SK-N-MC (cell line): Measurements from ENCODE around the gene LGI4.

Experiments
- DNase-seq: peaks from one replicate; pipeline ENCODE4 v3.0.0-alpha.2; 2011; ENCODE audit warnings: low read depth, low spot score
- H3K27ac ChIP-seq: fragments of 200-600 bp; sonication (generic); 2 replicates; pipeline ENCODE4 v1.5.1; 2016; ENCODE audit warnings: mixed run types
- H3K36me3 ChIP-seq: fragments of 200-600 bp; sonication (generic); 2 replicates; pipeline ENCODE4 v1.6.1; 2017; ENCODE audit warnings: antibody characterized with exemption, low read length, mixed read lengths; ENCODE audit not compliant: insufficient read depth
- H3K4me3 ChIP-seq: fragments of 200-600 bp; sonication (generic); 2 replicates; pipeline ENCODE4 v1.5.1; 2016
- H3K9ac ChIP-seq: fragments of 200-600 bp; sonication (generic); 2 replicates; pipeline ENCODE4 v1.8.0; 2017; ENCODE audit warnings: mixed run types, mixed read lengths; ENCODE audit not compliant: insufficient read length
- H3K9me3 ChIP-seq: fragments of 200-600 bp; sonication (generic); 2 replicates; pipeline ENCODE4 v1.6.1; 2017; ENCODE audit warnings: low read depth, mild to moderate bottlenecking, antibody characterized with exemption, low read length, moderate library complexity, mixed read lengths
- EZH2 ChIP-seq: fragments of 200-600 bp; sonication (generic); IDR thresholded peaks from one replicate; pipeline ENCODE4 v1.6.1; 2017; ENCODE audit warnings: antibody characterized with exemption
- FOXP2 ChIP-seq: optimal IDR thresholded peaks from 2 replicates; pipeline ENCODE3; 2011; ENCODE audit warnings: mild to moderate bottlenecking, moderate library complexity; ENCODE audit not compliant: insufficient read depth; ENCODE audit errors: extremely low read length, control extremely low read depth
- POLR2AphosphoS5 ChIP-seq: IDR thresholded peaks from 2 replicates; pipeline ENCODE4 v1.6.1; 2012; ENCODE audit warnings: mild to moderate bottlenecking, low read depth, low read length, borderline replicate concordance

LGI4 gene

GRCh38 chr19:35100588-35101533 lies 34.0 kb downstream of the LGI4 start:
- no peak overlapping the region for H3K9ac ChIP-seq
- DNase-seq, result no peak
- no peak overlapping the region for H3K27ac ChIP-seq
- H3K36me3 ChIP-seq, result no peaks in the 10 kb centered on the region
- no peak overlapping the region for H3K4me3 ChIP-seq
- TF ChIP-seq POLR2AphosphoS5, result no peak
- TF ChIP-seq FOXP2, result no peak
- no peak for TF ChIP-seq EZH2
- no peaks in the 10 kb centered on the region for H3K9me3 ChIP-seq

GRCh38 chr19:35099897-35100275 lies 35.0 kb downstream of the LGI4 start:
- no peak for TF ChIP-seq FOXP2
- TF ChIP-seq EZH2, result no peak
- no peak for TF ChIP-seq POLR2AphosphoS5
- no peak overlapping the region for H3K4me3 ChIP-seq
- H3K9me3 ChIP-seq, result no peaks in the 10 kb centered on the region
- no peaks in the 10 kb centered on the region for H3K36me3 ChIP-seq
- no peak for DNase-seq
- no peak overlapping the region for H3K27ac ChIP-seq
- H3K9ac ChIP-seq, result no peak overlapping the region

DNA sequence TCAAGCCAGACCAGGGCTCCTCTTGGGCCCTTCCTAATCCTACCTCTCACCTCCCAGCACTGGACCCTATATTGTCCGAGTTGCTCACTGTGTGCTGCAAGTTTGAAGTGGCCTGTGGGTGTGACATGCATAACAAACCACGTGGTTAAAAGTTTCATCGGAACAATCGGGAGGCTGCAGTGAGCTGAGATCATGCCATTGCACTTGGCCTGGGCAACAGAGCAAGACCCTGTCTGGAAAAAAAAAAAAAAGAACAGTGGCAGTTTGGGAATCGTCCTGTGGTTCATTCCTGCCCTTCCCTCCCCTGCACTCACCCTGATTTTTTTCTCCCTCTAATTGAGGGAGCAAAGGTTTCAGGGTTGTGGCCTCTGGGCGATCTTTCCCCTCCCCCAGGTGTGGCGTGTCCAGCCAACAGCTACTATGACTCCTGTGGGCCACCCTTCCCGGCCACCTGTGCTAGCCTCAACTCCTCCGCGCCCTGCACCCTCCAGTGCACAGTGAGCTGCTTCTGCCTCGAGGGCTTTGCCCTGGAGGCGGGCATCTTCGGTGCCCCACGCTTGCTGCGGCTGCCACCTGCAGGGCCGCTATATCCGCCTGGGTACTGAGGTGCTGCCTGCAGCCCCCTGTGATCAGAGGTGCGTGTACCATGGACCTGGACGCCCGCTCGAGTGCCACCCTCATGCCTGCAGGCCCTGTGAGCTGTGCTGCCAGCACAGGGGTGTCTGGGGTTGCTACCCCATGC lies 35.5 kb downstream of the LGI4 start:
- no peak overlapping the region for H3K4me3 ChIP-seq
- H3K27ac ChIP-seq, result no peak overlapping the region
- no peak for DNase-seq
- TF ChIP-seq FOXP2 (no peak), EZH2 (no peak), POLR2AphosphoS5 (no peak)
- H3K9me3 ChIP-seq, result no peaks in the 10 kb centered on the region
- no peak overlapping the region for H3K9ac ChIP-seq
- no peaks in the 10 kb centered on the region for H3K36me3 ChIP-seq

GRCh38 chr19:35098413-35099049 lies 36.3 kb downstream of the LGI4 start:
- Histone ChIP-seq H3K9ac (no peak overlapping the region), H3K9me3 (no peaks in the 10 kb centered on the region)
- no peak for DNase-seq

DNA sequence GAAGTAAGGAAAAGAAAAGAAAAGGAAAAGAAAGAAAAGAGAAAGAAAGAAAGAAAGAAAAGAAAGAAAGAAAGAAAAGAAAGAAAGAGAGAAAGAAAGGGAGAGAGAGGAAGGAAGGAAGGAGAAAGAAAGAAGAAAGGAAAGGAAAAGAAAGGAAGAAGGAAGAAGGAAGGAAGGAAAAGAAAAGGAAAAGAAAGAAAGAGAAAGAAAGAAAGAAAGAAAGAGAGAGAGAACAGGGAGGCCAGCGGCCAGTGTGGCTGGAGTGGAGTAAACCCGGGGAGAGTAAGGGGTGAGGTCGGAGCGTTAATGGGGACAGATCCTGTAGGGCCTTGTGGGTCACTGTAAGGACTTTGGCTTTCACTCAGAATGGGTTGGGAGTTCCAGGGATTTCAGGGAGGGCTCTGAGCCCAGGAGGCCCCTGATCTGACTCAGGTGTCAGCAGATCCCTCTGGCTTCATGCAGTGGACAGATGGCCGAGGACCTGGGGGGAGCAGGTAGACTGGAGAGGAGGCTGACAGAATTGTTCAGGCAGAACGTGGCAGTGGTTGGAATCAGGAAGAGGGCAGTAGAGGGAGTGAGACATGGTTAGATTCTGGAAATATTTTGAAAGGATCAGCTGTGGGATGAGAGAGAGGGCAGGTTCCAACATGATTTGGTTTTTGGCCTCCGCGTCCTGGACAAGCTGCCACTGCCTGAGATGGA lies 39.0 kb downstream of the LGI4 start:
- no peak overlapping the region for H3K27ac ChIP-seq
- H3K36me3 ChIP-seq, result no peaks in the 10 kb centered on the region
- H3K9me3 ChIP-seq, result no peaks in the 10 kb centered on the region
- no peak for TF ChIP-seq FOXP2
- TF ChIP-seq EZH2, result no peak
- TF ChIP-seq POLR2AphosphoS5, result no peak
- DNase-seq, result no peak
- no peak overlapping the region for H3K9ac ChIP-seq
- H3K4me3 ChIP-seq, result no peak overlapping the region

More at GRCh38 chr19:35098413-35099049, 36.3 kb downstream of the LGI4 start:
- Histone ChIP-seq H3K27ac (no peak overlapping the region), H3K36me3 (no peaks in the 10 kb centered on the region), H3K4me3 (no peak overlapping the region)
- TF ChIP-seq FOXP2 (no peak), EZH2 (no peak), POLR2AphosphoS5 (no peak)

- Histone ChIP-seq H3K27ac (no peak overlapping the region), H3K36me3 (no peaks in the 10 kb centered on the region), H3K4me3 (no peak overlapping the region), H3K9me3 (no peaks in the 10 kb centered on the region), H3K9ac (no peak overlapping the region)
- no peak for DNase-seq
- TF ChIP-seq EZH2 (no peak), POLR2AphosphoS5 (no peak)
Observed at GRCh38 chr19:35094656-35095055, 40.2 kb downstream of the LGI4 start.

DNA sequence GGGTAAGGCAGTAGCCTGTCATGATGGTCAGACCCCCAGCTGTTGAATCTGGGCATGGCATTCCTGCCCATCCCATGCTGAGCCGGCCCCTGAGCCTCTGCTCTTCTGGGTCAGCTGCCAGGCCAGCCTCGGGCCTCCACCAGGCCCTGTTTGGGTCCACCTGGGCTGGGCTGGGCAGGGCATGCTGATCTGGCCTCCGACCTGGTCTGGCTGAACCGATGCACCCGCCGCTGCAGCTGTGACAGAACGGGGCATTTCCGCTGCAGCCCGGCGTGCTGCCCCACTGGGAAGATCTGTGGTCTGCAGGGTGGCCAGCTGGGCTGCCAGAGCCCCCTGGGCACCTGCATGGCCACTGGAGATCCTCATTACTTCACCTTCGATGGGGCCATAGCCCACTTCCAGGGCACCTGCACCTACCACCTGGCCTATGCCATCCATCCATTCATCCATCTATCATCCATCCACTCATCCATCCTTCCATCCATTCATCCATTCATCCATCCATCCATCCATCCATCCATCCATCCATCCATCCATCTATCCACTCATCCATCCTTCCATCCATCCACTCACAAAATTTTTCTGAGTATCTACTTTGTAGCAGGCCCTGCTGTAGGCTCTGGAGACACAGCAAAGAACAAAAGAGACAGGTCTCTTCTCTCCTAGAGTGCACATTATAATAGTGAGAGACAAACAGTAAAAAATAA lies 40.8 kb downstream of the LGI4 start:
- TF ChIP-seq FOXP2 (no peak), EZH2 (no peak), POLR2AphosphoS5 (no peak)

More for the DNA sequence above, 40.8 kb downstream of the LGI4 start:
- H3K27ac ChIP-seq, result no peak overlapping the region
- no peaks in the 10 kb centered on the region for H3K9me3 ChIP-seq
- no peak for DNase-seq
- no peak overlapping the region for H3K4me3 ChIP-seq
- no peaks in the 10 kb centered on the region for H3K36me3 ChIP-seq
- H3K9ac ChIP-seq, result no peak overlapping the region
